HG02884 (cell line): ENCODE measurements around the gene NPTX1.
A peak's percentile ranks its signal among the peaks of the same experiment; 100 is the strongest.

Experiments
- ATAC-seq: cut with Tn5 transposase; IDR thresholded peaks from one replicate; pipeline ENCODE4 v1.9.1; 2021; ENCODE audit warnings: mild to moderate bottlenecking, moderate library complexity; ENCODE audit not compliant: unreplicated experiment

The NPTX1 gene

DNA sequence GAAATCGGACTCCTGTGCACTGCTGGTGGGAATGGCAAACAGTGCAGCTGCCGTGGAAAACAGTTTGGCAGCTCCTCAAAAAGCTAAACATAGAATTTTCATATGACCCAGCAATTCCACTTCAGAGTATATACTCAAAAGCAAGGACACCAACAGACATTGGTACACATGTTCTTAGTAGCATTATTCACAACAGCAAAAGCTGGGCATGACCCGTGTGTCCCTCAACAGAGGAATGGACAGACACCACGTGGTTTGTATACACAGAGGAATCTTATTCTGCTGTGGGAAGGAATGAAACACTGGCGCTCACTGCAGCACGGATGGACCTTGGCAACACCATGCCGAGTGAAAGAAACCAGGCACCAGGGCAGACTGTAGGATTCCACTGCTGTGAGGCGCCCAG, 16.0 kb downstream of the NPTX1 start:
- ATAC-seq: no peak

GRCh38 chr17:80459234-80459633, 17.2 kb downstream of the NPTX1 start:
- no peak for ATAC-seq

DNA sequence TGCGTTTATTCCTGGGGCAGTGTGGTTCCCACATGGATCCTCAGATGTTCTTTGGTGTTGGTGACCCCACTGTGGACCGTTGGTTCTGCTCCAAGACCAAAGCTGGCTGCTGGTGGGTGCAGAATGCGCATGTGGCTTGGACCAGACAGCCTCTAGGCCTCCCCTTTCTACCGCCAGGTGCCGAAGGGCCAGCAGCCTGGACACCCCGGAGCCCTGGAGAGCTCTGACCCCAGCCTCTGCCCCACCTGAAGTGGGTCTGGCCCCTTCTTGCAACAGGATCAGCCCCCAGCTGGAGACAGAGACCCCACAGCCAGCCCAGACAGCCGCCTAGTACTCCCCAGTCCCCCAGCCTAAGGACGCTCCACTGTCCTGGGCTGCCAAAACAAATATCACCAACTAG, 18.4 kb downstream of the NPTX1 start:
- no peak for ATAC-seq

DNA sequence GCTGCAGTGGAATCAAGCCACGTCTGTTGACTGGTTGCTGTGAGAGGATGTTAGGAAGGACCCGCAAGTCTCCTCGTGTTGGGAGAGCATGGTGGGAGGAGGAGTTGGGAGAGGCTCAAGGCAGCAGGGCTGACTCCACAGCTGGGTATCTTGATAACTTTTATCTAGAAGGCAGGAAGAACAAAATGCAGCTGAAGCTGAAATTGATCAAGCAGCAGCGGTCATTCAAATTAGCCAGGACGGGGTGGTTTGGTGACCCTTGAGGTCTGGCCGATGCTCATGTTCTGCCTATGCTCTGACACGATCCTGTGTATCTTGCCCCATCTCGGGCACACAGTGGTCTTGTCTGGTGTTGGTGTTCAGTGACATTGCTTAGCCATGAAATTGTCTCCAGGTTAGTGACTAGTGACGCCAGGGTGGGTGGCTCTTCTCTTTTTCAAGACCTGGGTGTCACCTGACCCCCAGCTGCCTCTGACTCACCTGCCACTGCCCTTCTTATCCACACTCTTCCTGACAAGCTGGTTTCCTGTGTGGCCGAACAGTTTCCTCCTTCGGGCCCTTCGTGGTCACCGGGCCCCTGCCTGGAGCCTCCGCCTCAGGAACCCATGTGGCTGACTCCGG, 19.1 kb downstream of the NPTX1 start:
- ATAC-seq: no peak

DNA sequence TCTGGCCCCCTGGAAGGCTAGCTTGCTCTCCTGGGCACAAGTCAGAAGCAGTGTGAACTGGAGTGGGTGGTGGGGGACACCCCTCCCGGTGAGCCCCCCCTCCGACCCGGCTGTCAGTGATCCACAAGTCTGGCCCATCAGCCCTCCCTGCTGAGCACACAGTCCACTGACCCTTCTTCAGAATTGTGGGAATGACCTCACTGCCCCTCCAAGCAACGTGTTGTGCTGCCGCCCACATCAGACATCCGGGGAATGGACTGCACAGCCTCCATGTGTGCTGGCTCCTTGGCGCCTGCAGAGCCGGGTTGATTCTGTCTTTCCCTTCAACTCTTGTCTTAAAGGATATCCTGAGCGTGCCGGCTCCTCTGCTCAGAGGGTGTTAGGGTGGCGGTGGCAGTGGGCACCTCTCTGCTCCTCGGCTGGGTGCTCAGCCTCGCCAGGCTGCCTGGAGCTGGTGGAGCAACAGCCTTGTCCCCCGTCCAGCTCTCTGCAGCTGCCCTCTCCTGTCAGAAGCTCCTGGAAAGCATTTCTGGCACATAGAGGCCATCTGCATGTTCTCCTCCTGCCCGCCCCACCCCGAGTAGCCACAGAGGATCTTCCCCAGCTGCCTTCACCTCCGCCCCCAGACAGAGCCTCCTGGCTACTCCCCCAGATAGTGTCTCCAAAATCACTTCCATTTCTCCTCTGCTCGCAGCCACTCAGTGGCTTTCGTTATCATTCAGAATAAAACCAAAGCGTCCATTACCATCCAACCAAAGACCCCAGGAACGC, 19.8 kb downstream of the NPTX1 start:
- no peak for ATAC-seq

- ATAC-seq: no peak
These were observed 20.6 kb downstream of the NPTX1 start for GRCh38 chr17:80455784-80456183.

DNA sequence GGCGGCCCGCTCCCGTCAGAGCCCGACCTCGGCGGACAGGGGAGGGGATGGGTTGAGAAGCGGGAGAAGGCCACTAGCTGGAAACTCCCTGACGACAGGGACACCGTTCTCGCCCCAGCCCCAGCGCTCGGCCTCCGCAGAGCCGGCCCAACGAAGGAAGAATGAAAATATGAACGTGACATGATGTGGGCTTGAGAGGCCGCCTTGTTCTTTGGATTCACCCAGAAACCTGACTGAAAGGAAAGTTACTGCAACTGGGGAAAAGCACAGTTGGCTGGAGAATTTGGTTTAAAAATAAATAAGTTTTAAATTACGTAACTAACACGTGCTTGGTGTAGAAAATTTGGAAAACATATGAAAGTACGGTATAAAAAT, 21.1 kb downstream of the NPTX1 start:
- no peak for ATAC-seq

DNA sequence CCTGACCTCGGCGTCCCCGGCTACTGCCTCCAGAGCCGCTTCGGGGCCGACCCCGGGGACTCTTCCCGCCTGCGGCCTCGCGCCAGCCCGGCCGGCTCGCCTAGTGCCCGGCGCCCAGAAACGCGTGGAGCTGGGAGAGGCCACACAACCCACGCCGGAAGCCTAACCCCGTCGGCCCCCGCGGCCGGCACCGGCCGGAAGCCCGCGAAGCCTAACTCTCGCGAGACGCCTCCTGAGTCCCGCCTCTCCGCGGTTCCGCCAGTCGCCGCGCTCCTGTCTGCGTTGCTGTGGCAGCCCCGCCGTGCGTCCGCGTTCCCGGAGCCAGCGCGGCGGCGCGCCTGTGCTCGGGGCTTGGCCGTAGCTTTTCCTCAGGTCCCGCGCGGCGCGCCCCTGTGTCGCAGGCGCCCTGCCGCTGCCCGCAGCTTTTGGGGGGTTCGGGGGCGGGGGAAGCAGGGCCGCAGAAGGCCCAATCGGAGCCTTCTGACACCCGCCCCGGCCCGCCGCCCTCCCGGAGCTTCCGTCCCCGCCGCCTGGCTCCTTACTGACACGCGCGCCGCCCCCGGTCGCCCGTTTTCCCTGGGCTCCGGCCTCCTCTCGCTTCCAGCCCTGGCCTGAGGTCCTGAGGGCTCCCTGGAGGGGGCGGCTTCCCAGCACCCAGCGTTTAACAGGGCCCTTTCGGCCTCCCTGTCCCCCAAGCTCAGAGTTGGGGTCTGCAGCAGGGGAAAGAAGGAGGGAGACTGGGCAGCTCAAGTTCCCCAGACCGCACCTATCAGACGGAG, 21.7 kb downstream of the NPTX1 start:
- ATAC-seq: peak; percentile 81

GRCh38 chr17:80453998-80454556, 22.3 kb downstream of the NPTX1 start:
- no peak for ATAC-seq

DNA sequence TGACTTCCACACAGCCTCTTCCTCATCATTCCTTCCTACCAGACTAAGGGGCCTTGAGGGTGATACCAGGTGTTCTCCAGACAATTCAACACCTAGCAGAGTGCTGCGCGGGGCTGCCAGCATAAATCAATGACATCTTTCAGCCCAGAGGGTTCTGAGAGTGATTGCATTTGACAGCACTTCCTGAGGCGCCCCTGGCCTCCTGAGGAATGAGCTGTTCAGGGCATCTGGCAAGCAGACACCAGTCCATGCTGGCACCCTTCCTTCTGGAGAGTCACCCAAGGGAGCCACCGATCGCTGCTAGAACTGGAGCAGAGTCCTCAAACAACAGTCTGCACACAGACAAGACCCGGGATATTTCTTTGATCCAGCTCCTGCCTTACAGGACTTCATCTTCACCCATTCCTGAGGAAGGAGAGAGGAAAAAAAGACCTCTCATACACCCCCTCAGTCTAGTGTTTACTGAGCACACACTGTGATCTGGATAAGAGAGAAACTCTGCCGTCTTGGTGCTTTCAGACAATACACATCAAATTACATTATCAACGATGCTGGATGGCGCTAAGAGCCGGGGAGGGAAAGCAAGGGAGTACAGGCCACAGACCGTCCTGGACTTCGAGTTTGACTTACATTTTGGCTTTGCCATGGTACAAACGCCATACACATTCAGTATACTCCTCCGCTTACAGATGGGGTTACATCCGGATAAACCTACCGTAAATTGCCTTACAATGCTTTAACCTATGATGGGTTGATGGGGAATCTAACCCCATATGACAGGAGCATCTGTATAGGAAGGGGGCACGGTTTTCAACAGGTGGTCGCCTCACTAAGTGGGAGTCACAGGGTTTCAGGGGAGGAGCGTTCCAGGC, 23.0 kb downstream of the NPTX1 start:
- no peak for ATAC-seq

- no peak for ATAC-seq
These were observed 24.1 kb downstream of the NPTX1 start for GRCh38 chr17:80452173-80452915.

DNA sequence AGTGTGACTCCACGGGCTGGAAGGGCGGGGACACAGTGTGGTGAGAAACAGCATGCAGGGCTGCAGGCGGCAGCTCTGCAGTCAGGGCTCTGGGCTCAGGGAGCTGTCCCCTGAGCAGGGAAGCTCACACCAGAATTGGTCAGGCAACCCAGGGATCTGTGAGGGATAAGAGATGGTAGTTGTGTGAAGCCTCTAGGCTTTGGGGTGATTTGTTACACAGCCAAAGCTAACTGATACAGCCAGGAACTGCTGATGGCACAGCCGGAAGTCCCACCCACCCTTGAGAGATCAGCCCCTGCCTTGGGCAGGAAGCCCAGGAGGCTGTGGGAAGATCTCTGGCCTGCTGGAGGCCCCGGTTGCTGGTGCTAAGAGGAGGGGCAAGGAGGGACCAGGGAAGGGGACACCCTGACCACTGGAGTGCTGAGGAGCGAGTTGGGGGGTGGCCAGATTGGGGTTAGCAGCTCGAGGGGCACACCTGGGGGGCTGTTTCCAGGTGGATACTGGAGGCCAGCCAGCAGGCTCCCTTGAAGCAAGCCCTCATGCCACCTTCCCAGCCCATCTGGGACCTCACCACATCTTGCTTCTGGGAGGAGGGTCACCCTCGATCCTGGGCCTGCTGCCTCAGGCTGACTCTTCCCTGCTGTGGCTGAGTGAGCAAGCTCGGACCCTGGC, 25.2 kb downstream of the NPTX1 start:
- ATAC-seq: no peak

DNA sequence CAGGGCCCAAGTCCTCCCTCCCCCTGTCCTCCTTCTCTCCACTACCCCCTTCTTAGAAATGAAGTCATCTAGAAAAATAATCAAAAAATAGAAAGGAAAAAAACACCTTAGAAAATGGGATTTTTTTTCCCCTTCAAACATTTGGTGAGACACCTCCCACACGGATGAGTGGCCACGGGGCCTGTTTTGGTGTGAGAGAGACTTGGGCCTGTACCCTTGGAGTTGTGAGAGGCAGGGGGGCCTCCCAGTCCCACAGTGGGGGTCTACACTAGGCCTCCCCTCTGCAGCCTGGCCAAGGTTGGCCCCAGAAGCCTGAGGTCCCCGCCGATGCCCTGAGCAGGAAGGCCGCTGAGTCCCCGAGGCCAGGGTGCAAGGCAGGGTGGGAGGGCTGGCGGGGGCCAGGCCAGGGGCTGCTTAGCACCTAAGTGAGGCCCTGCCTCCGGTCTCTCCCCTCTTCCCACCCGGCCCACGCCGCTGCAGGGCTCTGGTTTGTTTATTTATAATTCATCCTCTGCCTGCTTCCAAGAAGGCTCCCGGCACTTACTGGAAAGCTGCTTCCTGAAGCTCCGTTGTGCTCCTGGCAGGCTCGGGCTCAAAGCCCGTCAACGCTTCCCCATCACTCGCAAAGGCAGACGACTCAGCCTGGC, 26.4 kb downstream of the NPTX1 start:
- ATAC-seq: no peak

GRCh38 chr17:80449194-80449929, 27.0 kb downstream of the NPTX1 start:
- ATAC-seq: no peak

DNA sequence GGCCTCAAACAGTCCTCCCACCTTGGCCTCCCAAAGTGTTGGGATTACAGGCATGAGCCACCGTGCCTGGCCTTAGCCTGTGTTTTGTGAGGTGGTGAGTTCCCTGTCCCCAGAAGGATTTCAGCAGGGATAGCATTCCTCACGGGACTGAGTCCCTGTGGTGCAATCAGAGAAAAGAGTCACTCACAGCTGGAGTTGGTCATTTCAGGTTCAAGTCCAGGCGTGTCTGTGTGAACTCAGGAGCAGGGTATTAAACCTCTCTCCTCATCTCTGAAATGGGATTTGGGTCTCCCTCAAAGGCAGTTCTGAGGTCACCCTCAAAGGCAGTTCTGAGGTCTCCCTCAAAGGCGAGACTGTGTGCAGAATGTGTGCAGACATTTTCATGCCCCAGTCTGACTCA, 28.6 kb downstream of the NPTX1 start:
- ATAC-seq: no peak

GRCh38 chr17:80446645-80447405, 29.6 kb downstream of the NPTX1 start:
- ATAC-seq: no peak

DNA sequence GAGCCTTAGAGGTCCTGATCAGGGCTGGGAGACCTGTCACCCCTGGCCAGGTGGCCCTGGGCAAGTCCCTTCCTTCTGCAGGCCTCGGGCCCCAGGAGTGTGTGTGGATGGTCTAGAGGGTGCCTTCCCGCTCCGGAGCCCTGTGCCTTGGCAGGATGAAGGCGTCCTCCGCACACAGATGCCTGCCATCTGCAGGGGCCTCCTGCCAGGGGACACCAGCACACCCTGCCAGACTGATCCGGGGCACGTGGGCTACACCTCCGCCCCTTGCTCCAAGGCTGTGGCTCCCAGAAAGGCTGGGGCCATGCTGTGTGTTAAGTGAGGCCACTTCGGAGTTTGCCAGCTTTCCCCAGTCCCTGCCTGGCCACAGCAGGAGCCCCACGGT, 30.7 kb downstream of the NPTX1 start:
- ATAC-seq: no peak
